ENCODE data around the gene INPP5E.
A peak's percentile ranks its signal among the peaks of the same experiment; 100 is the strongest.

The INPP5E gene

DNA sequence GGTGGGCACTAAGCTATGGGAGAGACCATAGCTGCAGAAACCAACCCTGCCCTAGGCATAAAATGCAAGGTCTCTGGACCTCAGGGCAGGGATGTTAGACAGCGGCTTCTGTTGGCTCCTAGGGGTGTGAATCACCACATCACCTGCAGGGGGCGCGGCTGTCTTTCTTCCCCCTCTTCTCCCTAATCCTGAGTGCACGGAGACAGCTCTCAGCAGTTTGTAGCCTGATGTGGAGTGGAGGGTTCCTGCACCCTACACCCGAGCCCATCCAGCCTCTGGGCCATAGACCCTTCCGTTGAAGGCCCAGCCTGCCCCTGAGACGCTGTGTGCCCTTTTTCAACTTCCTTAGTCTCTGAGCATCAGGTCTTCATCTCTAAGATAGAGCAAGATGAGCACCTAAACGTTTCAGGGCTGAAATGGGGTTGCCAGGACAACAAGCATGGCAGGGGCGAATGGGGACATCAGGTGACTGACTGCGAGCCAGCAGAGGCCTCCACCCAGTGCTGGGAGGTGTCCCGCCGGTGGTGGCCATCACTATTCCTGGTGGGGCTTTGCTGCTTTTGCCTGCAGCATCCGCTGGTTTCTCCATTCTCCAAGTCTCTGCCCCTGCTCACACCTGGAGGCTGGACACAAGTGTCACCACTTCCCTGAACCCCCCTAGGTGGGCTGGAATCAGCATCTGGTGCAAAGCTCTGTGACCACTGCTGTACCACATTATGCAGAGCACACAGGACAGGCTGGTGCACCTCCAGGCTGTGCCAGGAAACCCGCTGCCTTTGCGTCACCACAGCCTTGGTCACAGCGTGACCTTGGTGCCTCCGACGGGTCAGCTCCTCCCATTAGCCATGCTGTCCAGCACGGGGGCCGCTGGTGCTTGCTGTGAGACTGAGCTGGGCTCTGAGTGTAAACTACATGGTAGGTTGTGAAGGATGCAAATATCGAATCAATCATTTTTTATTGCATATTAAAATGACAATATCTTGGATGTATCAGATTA is 45.7 kb upstream of the INPP5E start:
- FAIRE-seq (no peak), DNase-seq (ENCODE audit: insufficient read length, low spot score) (no peak)
- TF ChIP-seq, protein P1, sequence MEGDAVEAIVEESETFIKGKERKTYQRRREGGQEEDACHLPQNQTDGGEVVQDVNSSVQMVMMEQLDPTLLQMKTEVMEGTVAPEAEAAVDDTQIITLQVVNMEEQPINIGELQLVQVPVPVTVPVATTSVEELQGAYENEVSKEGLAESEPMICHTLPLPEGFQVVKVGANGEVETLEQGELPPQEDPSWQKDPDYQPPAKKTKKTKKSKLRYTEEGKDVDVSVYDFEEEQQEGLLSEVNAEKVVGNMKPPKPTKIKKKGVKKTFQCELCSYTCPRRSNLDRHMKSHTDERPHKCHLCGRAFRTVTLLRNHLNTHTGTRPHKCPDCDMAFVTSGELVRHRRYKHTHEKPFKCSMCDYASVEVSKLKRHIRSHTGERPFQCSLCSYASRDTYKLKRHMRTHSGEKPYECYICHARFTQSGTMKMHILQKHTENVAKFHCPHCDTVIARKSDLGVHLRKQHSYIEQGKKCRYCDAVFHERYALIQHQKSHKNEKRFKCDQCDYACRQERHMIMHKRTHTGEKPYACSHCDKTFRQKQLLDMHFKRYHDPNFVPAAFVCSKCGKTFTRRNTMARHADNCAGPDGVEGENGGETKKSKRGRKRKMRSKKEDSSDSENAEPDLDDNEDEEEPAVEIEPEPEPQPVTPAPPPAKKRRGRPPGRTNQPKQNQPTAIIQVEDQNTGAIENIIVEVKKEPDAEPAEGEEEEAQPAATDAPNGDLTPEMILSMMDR (IDR thresholded peaks at IDR 0.05; ENCODE audit: insufficient read depth, missing control alignments) = peak; percentile 85

DNA sequence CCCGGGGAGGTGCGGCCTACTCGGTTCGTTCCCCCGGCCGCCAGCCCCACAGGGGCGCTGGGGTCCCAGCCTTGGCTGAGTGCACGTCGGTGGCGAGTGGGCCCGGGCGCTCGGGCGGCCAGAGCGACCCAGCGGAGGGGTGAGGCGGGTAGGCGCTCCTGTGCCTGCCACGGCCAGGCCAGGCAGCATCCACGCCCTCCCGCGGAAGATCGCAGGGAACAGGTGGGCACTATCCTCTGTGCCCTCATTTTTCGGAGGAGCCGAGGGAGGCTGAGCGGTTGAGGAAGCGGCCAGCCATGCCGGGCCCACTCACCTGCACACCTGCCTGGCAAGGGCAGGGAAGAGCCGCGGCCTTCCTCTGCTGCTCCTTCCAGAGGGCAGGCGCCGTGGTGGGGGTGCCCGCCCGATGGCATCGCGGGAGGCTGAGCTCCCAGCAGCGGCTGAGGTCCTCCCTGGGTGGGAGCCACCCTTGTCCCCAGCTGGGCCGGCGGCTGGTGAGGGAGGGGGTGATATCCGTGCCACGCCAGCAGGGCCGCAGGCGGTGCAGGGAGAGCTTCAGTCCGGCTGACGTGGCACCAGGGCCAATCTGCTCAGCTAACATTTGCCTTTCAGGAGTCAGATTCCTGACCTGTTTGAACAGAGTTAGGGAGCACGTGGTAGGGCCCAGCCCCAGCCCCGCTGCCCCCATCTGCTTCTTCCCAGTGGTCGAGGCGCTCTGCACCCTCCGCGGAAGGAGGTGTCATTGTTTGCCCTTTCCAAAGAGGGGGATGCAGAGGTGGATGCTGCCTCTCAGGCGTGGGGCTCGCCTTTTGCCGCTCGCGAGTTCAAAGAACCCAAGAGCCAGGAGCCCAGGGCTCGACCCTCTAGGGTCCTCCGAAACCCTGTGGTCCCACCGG is 44.8 kb upstream of the INPP5E start:
- no peak for FAIRE-seq
- DNase-seq (ENCODE audit: insufficient read length, low spot score) = no peak
- TF ChIP-seq, protein P1 (IDR thresholded peaks at IDR 0.05; ENCODE audit: insufficient read depth, missing control alignments) = no peak

DNA sequence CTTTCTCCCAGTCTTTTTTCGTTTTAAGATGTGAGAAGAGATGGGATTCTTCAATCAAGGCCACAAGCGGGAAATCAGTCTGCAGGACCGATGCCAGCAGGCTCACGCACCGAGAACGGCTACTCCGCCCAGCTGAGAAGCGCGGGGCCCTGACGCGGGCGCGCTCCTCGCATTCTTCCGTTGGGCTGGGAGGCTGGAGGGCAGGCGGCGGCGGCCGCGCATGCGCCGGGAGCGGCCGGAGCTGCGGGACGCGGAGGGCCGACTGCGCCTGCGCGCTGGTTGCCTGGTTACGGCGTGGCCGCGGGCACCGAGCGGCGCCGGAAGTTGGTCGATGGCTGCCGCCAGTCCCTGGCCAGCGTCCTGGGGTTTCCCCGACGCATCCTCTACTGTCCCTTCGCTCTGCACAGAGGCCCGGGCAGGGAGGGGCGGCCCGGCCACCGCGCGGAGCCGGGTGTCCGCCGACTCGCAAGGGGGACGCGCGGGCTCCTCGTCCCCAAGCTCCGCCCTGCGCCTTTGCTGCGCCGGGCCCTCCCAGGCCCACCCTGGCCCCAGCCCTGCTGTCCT is 44.0 kb upstream of the INPP5E start:
- peak; percentile 79 for DNase-seq (ENCODE audit: insufficient read length, low spot score)
- TF ChIP-seq, protein P1 (IDR thresholded peaks at IDR 0.05; ENCODE audit: insufficient read depth, missing control alignments) = no peak
- FAIRE-seq = no peak

GRCh38 chr9:136482793-136483588 is 43.3 kb upstream of the INPP5E start, which contains the start of gene SEC16A:
Gene SEC16A, minus strand, starts transcription at chr9:136483040. Its CDS starts 5,425 bp downstream, at chr9:136477615.
- TF ChIP-seq, protein P1 (IDR thresholded peaks at IDR 0.05; ENCODE audit: insufficient read depth, missing control alignments) = no peak
- FAIRE-seq (no peak), DNase-seq (ENCODE audit: insufficient read length, low spot score) (peak; percentile 80)

- FAIRE-seq = no peak
- TF ChIP-seq, protein P1 (IDR thresholded peaks at IDR 0.05; ENCODE audit: insufficient read depth, missing control alignments) = no peak
- no peak for DNase-seq (ENCODE audit: insufficient read length, low spot score)
Observed at GRCh38 chr9:136482046-136482792, 42.6 kb upstream of the INPP5E start.

DNA sequence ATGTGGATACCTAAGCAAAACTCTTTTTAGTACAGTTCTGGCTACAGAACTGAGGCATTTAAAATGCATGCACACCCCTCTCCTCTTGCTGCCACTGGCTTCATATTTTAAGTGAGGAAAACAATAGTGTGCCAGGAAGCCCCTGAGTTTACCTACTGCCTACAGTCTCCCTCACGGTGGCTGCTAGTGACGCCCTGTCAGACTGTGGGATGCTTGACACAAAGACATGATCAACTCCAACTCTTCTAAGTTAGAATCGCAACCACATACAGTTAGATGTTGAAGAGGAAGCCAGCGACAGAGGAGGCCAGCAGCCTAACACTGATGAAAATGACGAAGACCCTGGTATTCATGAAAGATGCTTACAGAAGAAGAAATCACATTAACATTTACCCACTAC is 41.9 kb upstream of the INPP5E start:
- TF ChIP-seq, protein P1 (IDR thresholded peaks at IDR 0.05; ENCODE audit: insufficient read depth, missing control alignments) = no peak
- no peak for FAIRE-seq
- DNase-seq (ENCODE audit: insufficient read length, low spot score) = no peak
